T1000 (cell line): ENCODE measurements around the gene COL18A1.

Experiments
- DNase-seq: peaks from one replicate; lab custom pipeline; 2025; ENCODE audit warnings: mixed read lengths; lab: John Stamatoyannopoulos, UW

Gene COL18A1

GRCh38 chr21:45479691-45480675 is 75.0 kb downstream of the COL18A1 start:
- no peak for DNase-seq

GRCh38 chr21:45480701-45481500 is 75.9 kb downstream of the COL18A1 start:
- no peak for DNase-seq

GRCh38 chr21:45481566-45481965 is 76.6 kb downstream of the COL18A1 start:
- no peak for DNase-seq

DNA sequence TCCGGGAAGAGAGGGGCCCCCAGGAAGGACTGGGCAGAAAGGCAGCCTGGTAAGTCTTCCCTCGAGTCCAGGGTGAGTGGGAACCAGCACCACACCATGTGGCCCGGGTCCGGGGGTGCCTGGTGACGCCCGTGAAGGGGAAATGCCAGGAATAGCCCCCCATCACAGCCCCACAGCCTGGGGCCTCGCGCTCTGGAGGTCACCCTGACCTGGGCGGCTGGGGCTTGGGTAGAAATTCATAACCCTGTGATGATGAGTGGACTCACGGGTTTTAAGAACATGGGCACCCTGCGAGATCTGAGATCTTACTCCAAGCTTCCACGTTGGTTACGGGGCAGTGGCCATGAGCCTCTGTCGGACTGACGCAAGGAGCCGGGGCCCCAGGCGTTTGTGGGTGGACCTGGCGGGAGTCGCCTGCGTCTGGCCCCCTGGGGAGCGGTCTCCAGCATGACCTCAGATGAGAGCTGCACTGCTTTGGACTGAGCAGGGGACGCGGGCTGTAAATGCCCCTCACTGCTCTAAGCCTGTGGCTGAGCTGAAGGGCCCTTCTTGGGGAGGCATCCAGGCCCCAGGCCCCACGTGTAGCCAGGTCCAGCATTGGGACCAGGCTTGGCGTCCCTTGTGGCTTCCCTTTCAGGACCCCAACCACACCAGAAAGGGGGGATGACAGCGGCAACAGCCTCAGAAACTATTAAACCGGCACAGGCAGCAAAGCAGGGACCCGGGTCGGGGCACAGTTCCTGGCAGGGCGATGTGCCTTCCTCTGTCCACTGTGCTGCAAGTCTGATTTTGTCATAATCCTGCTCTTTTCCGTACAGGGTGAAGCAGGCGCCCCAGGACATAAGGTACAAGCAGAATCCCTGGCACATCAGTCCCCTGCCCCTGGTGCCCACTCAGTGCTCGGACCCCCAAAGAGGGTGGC is 77.3 kb downstream of the COL18A1 start:
- no peak for DNase-seq

DNA sequence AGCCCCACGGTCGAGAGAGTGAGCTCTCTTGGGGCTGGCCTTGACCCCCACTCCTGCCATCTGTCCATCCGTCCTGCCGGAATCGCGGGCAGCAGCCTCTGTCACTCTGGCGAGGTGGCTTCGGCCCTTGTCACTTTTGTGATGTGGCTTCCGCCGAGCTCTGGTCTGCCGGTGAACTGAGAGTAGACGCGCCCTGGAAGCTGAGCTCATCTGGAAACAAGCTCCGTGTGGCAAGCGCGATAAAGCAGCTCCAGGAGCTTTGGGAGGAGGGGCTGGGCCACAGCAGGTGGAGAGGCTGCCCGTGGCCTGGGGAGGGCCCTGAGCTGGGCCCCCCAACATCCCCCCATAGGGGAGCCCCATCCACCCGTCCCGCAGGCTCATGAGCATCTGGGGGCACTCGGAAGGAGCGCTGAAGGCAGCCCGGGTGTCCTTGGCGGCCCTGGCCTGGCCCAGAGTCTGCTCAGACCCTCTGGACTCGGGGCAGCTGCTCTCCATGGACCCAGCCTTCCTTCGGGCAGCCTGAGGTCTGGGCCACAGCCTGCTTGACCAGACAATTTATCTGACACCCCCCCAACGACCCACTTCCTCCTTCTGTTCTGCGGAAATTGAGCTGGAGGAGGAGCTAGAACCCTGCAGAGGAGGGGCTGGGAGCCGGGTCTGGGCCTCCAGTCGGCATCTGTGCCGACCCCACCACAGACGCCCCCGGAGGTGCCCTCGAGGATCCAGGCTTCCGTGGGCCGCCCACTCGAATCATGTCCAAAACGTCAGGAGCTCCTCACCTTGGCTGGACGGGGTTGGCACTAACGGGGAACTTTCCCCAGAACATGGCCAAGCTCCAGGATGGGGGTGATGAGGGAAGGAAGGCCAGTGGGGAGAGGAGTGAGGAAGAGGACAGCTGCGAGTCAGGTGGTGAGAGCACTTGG is 78.2 kb downstream of the COL18A1 start:
- DNase-seq: no peak

DNA sequence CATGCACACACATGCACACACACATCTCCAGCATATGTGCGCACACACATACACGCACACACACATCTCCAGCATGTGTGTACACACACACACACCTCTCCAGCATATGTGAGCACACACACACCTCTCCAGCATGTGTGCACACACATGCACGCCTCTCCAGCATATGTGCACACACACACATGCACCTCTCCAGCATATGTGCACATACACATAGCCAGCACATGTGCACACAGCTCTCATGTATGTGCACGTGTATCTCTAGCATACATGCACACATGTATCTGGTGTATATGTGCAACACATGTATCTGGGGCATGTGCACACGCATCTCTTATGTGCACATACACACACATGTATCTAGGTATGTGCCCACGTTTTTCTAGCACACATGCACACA is 79.4 kb downstream of the COL18A1 start:
- no peak for DNase-seq

DNA sequence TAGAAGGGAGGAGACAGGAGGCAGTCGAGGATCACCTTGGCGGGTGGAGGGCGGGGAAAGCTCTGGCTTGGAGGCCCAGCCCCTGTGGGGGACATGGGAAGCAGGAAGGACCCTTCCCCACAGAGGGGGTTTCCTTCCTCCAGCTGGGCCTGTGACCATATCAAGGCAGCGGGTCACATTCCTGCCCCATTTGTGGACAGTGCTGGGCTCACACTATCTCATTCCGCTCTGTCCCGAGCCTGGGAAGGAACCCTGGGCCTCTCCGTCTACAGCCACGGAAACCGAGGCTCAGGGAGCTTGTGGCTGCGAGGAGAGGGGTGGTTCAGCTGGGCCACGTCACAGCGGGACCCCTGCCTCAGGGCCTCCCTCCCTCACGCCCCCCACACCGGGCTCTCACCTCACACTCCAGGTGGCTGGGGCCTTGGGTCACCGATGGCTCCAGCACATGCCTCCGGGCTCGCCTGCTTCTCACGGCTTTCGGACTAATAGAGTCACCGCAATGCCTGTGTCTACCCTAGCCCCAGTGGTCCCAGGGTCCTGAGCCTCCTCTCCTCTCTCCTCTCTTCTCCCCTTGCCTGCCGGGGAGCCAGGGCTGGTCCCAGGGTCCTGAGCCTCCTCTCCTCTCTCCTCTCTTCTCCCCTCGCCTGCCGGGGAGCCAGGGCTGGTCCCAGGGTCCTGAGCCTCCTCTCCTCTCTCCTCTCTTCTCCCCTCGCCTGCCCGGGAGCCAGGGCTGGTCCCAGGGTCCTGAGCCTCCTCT is 80.9 kb downstream of the COL18A1 start:
- DNase-seq: no peak

GRCh38 chr21:45486443-45487160 is 81.6 kb downstream of the COL18A1 start:
- no peak for DNase-seq

DNA sequence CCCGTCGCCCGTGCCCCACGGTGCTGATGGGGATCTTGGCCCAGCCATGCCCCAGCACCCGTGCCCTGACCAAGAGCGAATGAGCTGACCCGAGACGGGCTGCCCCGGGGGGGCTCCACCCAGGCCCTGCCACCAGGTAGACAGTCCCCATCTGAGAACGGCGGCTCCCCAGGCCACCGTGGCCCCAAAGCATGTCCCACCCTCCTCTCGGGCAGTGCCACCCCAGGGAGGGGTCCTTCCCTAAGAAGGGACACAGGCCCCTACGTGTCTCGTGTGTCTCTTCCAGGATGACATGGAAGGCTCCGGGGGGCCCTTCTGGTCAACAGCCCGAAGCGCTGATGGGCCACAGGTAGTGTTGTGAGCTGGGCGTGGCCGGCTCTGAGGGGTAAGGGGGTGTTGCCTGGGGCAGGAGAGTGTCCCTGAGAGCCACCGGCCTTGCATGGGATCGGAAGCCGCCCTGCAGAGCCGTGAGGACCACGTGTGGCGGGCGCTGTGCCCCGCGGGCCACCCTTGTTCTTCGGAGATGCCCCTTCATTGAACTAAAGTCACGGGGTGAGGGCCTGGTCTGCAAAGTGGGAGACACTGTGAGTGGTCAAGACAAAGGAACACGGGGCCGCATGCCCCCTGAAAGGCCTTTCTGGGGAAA is 82.3 kb downstream of the COL18A1 start:
- no peak for DNase-seq

DNA sequence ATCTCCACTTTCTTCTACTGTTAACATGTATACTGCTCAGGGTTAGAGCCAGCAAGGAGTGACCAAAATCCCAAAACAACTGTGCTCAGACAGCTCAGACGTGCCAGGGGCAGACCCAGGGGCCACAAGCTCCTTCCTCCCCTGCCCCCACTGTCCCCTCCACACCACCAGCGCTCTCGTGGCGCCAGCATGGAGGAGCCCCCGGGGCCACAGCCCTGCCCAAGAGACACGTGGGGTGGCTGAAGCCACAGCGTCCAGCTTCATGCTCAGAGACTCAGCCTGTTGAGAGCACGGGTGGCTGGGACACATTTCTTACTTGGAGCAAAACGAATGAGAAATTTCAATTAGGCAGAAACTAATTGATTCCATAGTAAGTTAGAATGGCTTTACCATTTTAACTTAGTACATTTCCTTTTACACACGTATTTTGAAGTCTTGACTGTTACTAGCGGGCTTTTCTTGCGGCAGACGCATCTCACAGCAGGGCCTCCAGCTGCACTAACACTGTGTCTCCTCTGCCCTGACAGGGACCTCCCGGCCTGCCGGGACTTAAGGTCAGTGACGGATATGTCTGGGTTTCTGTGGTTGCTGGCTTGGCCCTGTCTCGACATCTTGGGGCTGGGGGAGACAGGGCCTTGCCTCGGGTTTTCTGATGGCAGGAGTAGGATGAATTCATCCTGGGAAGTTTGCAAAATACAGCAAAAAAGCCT is 83.1 kb downstream of the COL18A1 start:
- no peak for DNase-seq

DNA sequence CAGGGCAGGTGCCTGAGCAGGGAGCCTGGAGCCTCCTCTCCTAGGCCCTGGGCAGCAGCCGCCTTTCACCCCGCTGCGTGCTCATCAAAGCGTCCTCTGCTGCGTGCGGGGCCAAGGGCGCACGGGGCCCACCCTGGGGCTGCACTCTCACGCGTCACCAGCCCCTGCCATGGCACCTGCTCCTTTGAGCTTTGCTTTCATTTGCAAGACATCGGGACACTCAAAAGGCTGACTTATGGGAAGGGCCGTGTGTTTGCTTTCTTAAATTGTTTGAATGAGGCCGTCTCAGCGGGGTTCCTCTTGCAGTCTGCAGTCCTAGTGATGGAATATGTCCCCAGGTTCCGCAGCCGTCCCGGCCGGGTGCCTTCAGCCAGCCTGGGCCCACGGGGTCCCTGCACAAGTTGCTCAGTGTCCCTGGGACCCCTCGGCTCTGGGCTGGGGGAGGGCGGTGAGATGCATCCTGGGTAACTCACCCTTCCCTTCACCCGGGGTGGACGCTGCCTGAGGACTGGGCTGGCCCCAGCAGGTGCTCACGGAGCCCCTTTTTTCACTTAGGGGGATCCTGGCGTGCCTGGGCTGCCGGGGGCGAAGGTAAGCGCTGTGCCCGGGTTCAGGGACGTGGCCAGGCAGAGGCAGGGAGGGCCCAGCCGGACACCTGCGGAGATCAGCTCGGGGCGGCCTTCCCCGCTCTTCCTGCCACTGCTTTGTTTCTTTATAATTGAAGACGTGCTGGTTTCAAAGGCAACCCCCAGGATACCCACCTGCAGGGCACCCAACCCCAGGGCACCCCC is 84.2 kb downstream of the COL18A1 start:
- no peak for DNase-seq

DNA sequence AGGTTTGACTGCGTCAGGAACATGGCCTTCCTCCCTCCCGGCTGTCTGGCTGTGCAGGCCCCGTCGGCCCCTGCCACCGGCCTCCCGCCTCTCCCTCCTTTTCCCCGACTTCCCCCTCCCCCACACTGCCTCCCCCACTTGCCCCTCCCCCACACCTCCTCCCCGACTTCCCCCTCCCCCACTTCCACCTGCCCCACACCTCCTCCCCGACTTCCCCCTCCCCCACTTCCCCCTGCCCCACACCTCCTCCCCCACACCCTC is 84.7 kb downstream of the COL18A1 start:
- DNase-seq: no peak

DNA sequence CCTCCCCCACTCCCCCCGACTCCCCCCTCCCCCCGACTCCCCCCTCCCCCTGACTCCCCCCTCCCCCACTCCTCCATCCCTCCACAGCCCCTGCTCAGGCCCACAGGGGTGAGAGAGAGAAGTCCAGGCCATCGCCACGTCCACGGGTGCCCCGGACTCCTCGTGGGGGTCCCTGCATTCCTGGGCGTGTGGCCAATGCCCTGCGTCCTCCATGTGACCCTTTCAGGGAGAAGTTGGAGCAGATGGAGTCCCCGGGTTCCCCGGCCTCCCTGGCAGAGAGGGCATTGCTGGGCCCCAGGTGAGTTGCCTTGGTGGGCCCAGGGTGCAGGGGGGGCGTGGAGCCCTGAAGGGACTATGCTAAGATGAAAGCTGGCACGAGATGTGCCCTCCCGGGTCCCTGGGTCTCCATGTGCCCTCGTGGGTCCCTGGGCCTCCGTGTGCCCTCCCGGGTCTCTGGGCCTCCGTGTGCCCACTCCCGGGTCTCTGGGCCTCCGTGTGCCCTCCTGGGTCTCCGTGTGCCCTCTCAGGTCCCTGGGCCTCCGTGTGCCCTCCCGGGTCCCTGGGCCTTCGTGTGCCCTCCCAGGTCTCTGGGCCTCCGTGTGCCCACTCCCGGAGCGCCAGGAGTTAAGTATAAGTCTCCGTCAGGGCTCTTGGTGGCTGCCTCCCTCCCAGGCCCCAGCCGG is 85.2 kb downstream of the COL18A1 start:
- no peak for DNase-seq

GRCh38 chr21:45491056-45491455 is 86.1 kb downstream of the COL18A1 start:
- no peak for DNase-seq

- DNase-seq: no peak
These were observed 86.7 kb downstream of the COL18A1 start for GRCh38 chr21:45491623-45492022.

DNA sequence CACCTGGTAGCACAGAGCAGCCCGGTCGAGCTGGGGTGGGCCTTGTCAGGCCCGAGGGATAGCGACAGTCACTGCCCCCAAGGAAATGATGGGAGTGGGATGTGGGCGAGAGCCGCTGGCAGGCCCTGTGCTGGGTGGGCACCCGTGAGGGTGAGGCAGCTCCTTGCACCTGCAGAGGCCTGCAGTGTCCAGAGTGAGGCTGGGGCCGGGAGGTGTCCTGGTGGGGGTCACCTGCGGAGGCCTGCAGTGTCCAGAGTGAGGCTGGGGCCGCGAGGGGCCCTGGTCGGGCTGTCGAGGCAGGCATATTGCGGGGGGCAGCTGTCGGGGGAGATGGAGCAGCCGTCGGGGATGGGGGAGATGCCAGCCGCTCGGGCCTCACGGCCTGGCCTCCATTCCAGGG is 87.8 kb downstream of the COL18A1 start:
- DNase-seq: no peak

DNA sequence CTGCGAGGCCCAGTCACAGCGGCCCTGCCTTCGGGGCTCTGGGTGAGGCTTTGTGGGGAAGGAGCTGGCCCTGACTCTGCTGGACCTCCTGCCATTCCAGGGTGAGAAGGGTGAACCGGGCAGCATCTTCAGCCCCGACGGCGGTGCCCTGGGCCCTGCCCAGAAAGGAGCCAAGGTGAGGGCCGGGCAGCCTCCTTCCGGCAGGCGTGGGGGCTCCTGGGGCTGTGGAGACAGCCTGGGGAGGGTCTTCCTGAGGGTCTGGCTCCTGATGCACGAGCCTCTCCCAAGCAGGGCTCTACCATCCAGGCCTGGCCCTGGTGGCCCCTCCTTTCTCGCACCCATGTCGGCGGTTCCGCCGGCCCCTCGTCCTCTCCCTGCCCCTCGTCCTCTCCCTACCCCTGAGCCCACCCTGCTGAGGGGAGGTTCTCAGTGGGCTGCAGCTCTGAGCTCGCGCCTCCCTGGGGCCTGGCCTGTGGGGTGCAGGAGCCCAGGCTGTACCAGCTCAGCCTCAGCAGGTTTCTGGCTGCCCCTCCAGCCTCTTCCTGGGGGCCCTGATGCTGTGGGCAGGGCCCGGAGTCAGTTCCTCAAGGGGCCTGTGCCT is 88.5 kb downstream of the COL18A1 start:
- no peak for DNase-seq
